ENCODE data around the gene RECQL5.

The RECQL5 gene

GRCh38 chr17:75592348-75593020, 74.5 kb downstream of the RECQL5 start:
- Histone ChIP-seq H3K4me1 (ENCODE audit: control insufficient read depth, insufficient read depth, low read length, poor library complexity, severe bottlenecking) (no peaks in the 10 kb centered on the region), H3K4me3 (ENCODE audit: extremely low read depth, insufficient read depth, low read length, poor library complexity, severe bottlenecking) (no peak overlapping the region), H3K9me3 (ENCODE audit: control insufficient read depth, low read length) (no peaks in the 10 kb centered on the region), H3K27ac (ENCODE audit: low read depth, low read length, severe bottlenecking) (no peak overlapping the region), H3K36me3 (ENCODE audit: control insufficient read depth, insufficient read depth, low read length) (no peaks in the 10 kb centered on the region)
- 90 to 98% methylated on average over 7 to 8 of the region's 17 CpGs for WGBS, 2 experiments (ENCODE audit: insufficient coverage in 2 of 2)

- H3K36me3 ChIP-seq (ENCODE audit: control insufficient read depth, insufficient read depth, low read length): no peaks in the 10 kb centered on the region
- no peak overlapping the region for H3K27ac ChIP-seq (ENCODE audit: low read depth, low read length, severe bottlenecking)
- 79 to 89% methylated on average over 6 to 7 of the region's 7 CpGs for WGBS, 2 experiments (ENCODE audit: insufficient coverage in 2 of 2)
- H3K4me1 ChIP-seq (ENCODE audit: control insufficient read depth, insufficient read depth, low read length, poor library complexity, severe bottlenecking): no peaks in the 10 kb centered on the region
- no peak overlapping the region for H3K4me3 ChIP-seq (ENCODE audit: extremely low read depth, insufficient read depth, low read length, poor library complexity, severe bottlenecking)
- no peaks in the 10 kb centered on the region for H3K9me3 ChIP-seq (ENCODE audit: control insufficient read depth, low read length)
Observed at GRCh38 chr17:75591722-75592302, 75.1 kb downstream of the RECQL5 start.

- Histone ChIP-seq H3K36me3 (ENCODE audit: control insufficient read depth, insufficient read depth, low read length) (no peaks in the 10 kb centered on the region), H3K4me3 (ENCODE audit: extremely low read depth, insufficient read depth, low read length, poor library complexity, severe bottlenecking) (no peak overlapping the region), H3K9me3 (ENCODE audit: control insufficient read depth, low read length) (peaks cover under 1% of the 10 kb centered on the region), H3K4me1 (ENCODE audit: control insufficient read depth, insufficient read depth, low read length, poor library complexity, severe bottlenecking) (no peaks in the 10 kb centered on the region), H3K27ac (ENCODE audit: low read depth, low read length, severe bottlenecking) (no peak overlapping the region)
- WGBS, 2 experiments (ENCODE audit: insufficient coverage in 2 of 2): 89 to 95% methylated on average over 10 to 11 of the region's 12 CpGs
Observed at GRCh38 chr17:75590849-75591721, 75.9 kb downstream of the RECQL5 start.

GRCh38 chr17:75590314-75590761, 76.6 kb downstream of the RECQL5 start:
- Histone ChIP-seq H3K27ac (ENCODE audit: low read depth, low read length, severe bottlenecking) (no peak overlapping the region), H3K9me3 (ENCODE audit: control insufficient read depth, low read length) (peaks cover 6% of the 10 kb centered on the region), H3K4me3 (ENCODE audit: extremely low read depth, insufficient read depth, low read length, poor library complexity, severe bottlenecking) (no peak overlapping the region), H3K4me1 (ENCODE audit: control insufficient read depth, insufficient read depth, low read length, poor library complexity, severe bottlenecking) (no peaks in the 10 kb centered on the region), H3K36me3 (ENCODE audit: control insufficient read depth, insufficient read depth, low read length) (no peaks in the 10 kb centered on the region)
- WGBS, 2 experiments (ENCODE audit: insufficient coverage in 2 of 2): 91 to 95% methylated on average over 4 to 6 of the region's 8 CpGs

- Histone ChIP-seq H3K9me3 (ENCODE audit: control insufficient read depth, low read length) (peaks cover 6% of the 10 kb centered on the region), H3K4me1 (ENCODE audit: control insufficient read depth, insufficient read depth, low read length, poor library complexity, severe bottlenecking) (no peaks in the 10 kb centered on the region), H3K27ac (ENCODE audit: low read depth, low read length, severe bottlenecking) (no peak overlapping the region), H3K4me3 (ENCODE audit: extremely low read depth, insufficient read depth, low read length, poor library complexity, severe bottlenecking) (peak overlapping the region; percentile 36), H3K36me3 (ENCODE audit: control insufficient read depth, insufficient read depth, low read length) (no peaks in the 10 kb centered on the region)
- WGBS, 2 experiments (ENCODE audit: insufficient coverage in 2 of 2): 89 to 93% methylated on average over 17 to 28 of the region's 29 CpGs
Observed at GRCh38 chr17:75589919-75590303, 77.0 kb downstream of the RECQL5 start.

- Histone ChIP-seq H3K27ac (ENCODE audit: low read depth, low read length, severe bottlenecking) (peak overlapping the region; percentile 64), H3K4me3 (ENCODE audit: extremely low read depth, insufficient read depth, low read length, poor library complexity, severe bottlenecking) (peak overlapping the region; percentile 41), H3K36me3 (ENCODE audit: control insufficient read depth, insufficient read depth, low read length) (no peaks in the 10 kb centered on the region), H3K9me3 (ENCODE audit: control insufficient read depth, low read length) (peaks cover 6% of the 10 kb centered on the region), H3K4me1 (ENCODE audit: control insufficient read depth, insufficient read depth, low read length, poor library complexity, severe bottlenecking) (no peaks in the 10 kb centered on the region)
- WGBS, 2 experiments (ENCODE audit: insufficient coverage in 2 of 2): 15 to 18% methylated on average over 55 to 81 of the region's 100 CpGs
Observed at GRCh38 chr17:75589012-75589918, 77.7 kb downstream of the RECQL5 start.

- Histone ChIP-seq H3K27ac (ENCODE audit: low read depth, low read length, severe bottlenecking) (peak overlapping the region; percentile 64), H3K4me1 (ENCODE audit: control insufficient read depth, insufficient read depth, low read length, poor library complexity, severe bottlenecking) (no peaks in the 10 kb centered on the region), H3K4me3 (ENCODE audit: extremely low read depth, insufficient read depth, low read length, poor library complexity, severe bottlenecking) (peak overlapping the region; percentile 41), H3K36me3 (ENCODE audit: control insufficient read depth, insufficient read depth, low read length) (no peaks in the 10 kb centered on the region), H3K9me3 (ENCODE audit: control insufficient read depth, low read length) (peaks cover 6% of the 10 kb centered on the region)
- WGBS, 2 experiments (ENCODE audit: insufficient coverage in 2 of 2): 19 to 21% methylated on average over 49 of the region's 49 CpGs
Observed at GRCh38 chr17:75588596-75589011, 78.3 kb downstream of the RECQL5 start.

- no peaks in the 10 kb centered on the region for H3K36me3 ChIP-seq (ENCODE audit: control insufficient read depth, insufficient read depth, low read length)
- peak within 1 kb of the TSS; percentile 64 for H3K27ac ChIP-seq (ENCODE audit: low read depth, low read length, severe bottlenecking)
- no peaks in the 10 kb centered on the region for H3K4me1 ChIP-seq (ENCODE audit: control insufficient read depth, insufficient read depth, low read length, poor library complexity, severe bottlenecking)
- 18 to 20% methylated on average over 75 to 82 of the region's 82 CpGs for WGBS, 2 experiments (ENCODE audit: insufficient coverage in 2 of 2)
- H3K9me3 ChIP-seq (ENCODE audit: control insufficient read depth, low read length): peaks cover 6% of the 10 kb centered on the region
- H3K4me3 ChIP-seq (ENCODE audit: extremely low read depth, insufficient read depth, low read length, poor library complexity, severe bottlenecking): peak within 1 kb of the TSS; percentile 41
Observed at GRCh38 chr17:75587675-75588595, 79.0 kb downstream of the RECQL5 start, which contains the start of gene MYO15B. Gene MYO15B, plus strand, starts transcription at chr17:75587800. Its CDS starts 258 bp downstream, at chr17:75588058.

GRCh38 chr17:75584849-75585175, 82.1 kb downstream of the RECQL5 start:
- Histone ChIP-seq H3K4me3 (ENCODE audit: extremely low read depth, insufficient read depth, low read length, poor library complexity, severe bottlenecking) (no peak overlapping the region), H3K9me3 (ENCODE audit: control insufficient read depth, low read length) (peaks cover 6% of the 10 kb centered on the region), H3K36me3 (ENCODE audit: control insufficient read depth, insufficient read depth, low read length) (no peaks in the 10 kb centered on the region), H3K27ac (ENCODE audit: low read depth, low read length, severe bottlenecking) (no peak overlapping the region), H3K4me1 (ENCODE audit: control insufficient read depth, insufficient read depth, low read length, poor library complexity, severe bottlenecking) (no peaks in the 10 kb centered on the region)
- 93 to 95% methylated on average over 7 of the region's 7 CpGs for WGBS, 2 experiments (ENCODE audit: insufficient coverage in 2 of 2)
